Measurements from ENCODE around the gene DSCAM. TPM values are rescaled to one million over a fixed set of nuclear protein-coding genes. Genes with fewer than 3 reads are reported as not detected.

DSCAM gene
- total RNA-seq, 3 donors from 2014 or later (not counting 1 experiment from before 2014, with no cell fraction given) = not detected

- no peak for TF ChIP-seq CTCF (IDR thresholded peaks at IDR 0.05)
- Mint-ChIP-seq H3K27me3 (ENCODE audit: low read depth in 2 of 2) (no peaks in the 10 kb centered on the region), H3K27ac (no peak overlapping the region), H3K9me3 (peaks cover 3 to 4% of the 10 kb centered on the region in 2 donors), H3K36me3 (no peaks in the 10 kb centered on the region), H3K4me1 (no peaks in the 10 kb centered on the region), H3K4me3 (no peak overlapping the region)
- Histone ChIP-seq H3K4me3 (ENCODE audit: low read length) (no peak overlapping the region), H3K9me3 (ENCODE audit: control insufficient read depth, insufficient read depth, low read length) (no peaks in the 10 kb centered on the region), H3K4me1 (ENCODE audit: control insufficient read depth, insufficient read depth, low read length) (no peaks in the 10 kb centered on the region), H3K36me3 (ENCODE audit: control insufficient read depth, insufficient read depth, low read length) (no peaks in the 10 kb centered on the region), H3K27ac (ENCODE audit: low read length) (no peak overlapping the region), H3K27me3 (ENCODE audit: control insufficient read depth, insufficient read depth, low read length) (no peaks in the 10 kb centered on the region)
- 86% methylated on average over 2 of the region's 2 CpGs for WGBS (ENCODE audit: insufficient coverage)
- ATAC-seq (no peak), DNase-seq (no peak)
- intact Hi-C loops (cut with micrococcal nuclease) = no loop called here
Observed at GRCh38 chr21:40210251-40210650, 636.7 kb downstream of the DSCAM start.

GRCh38 chr21:40208948-40209345 lies 638.0 kb downstream of the DSCAM start:
- Histone ChIP-seq H3K36me3 (ENCODE audit: control insufficient read depth, insufficient read depth, low read length) (no peaks in the 10 kb centered on the region), H3K27ac (ENCODE audit: low read length) (no peak overlapping the region), H3K9me3 (ENCODE audit: control insufficient read depth, insufficient read depth, low read length) (no peaks in the 10 kb centered on the region), H3K4me3 (ENCODE audit: low read length) (no peak overlapping the region), H3K27me3 (ENCODE audit: control insufficient read depth, insufficient read depth, low read length) (no peaks in the 10 kb centered on the region), H3K4me1 (ENCODE audit: control insufficient read depth, insufficient read depth, low read length) (no peaks in the 10 kb centered on the region)
- 83% methylated on average over 5 of the region's 5 CpGs for WGBS (ENCODE audit: insufficient coverage)
- Mint-ChIP-seq H3K4me3 (no peak overlapping the region), H3K4me1 (no peaks in the 10 kb centered on the region), H3K36me3 (no peaks in the 10 kb centered on the region), H3K27ac (no peak overlapping the region), H3K9me3 (peaks cover 3 to 4% of the 10 kb centered on the region in 2 donors), H3K27me3 (ENCODE audit: low read depth in 2 of 2) (no peaks in the 10 kb centered on the region)
- ATAC-seq = peak in 1 of 3 donors; percentile 37
- TF ChIP-seq CTCF (IDR thresholded peaks at IDR 0.05) = no peak
- intact Hi-C loops (cut with micrococcal nuclease) = no loop called here
- DNase-seq = no peak

DNA sequence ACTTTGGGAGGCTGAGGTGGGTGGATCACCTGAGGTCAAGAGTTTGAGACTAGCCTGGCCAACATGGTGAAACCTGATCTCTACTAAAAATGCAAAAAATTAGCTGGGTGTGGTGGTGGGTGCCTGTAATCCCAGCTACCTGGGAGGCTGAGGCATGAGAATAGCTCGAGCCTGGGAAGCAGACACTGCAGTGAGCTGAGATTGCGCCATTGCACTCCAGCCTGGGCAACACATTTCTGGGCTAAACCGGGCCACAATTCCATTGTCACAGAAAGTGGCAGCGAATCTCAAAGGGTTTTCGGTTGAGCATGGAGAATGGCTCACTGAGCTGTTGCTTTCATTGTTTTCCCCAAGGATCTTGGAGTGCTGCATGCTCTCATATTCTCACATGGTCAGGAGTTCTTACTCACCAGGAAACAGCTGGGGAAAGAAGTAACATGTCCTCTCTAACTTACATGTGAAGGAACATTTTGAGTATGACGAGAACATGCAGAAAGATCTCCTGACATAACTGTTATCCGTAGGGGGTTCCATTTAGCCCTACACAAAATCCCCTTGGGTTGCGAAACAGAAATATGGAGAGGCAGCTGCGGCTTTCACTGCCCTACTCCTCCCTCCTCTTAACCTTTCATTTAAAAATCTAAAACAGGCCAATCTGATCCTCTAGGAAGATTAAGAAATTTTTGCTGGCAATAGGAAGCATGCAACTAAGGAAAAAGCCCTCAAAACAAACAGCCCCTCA lies 638.6 kb downstream of the DSCAM start:
- intact Hi-C loops (cut with micrococcal nuclease) = no loop called here
- H3K36me3 ChIP-seq (ENCODE audit: control insufficient read depth, insufficient read depth, low read length) = no peaks in the 10 kb centered on the region
- H3K27ac ChIP-seq (ENCODE audit: low read length) = no peak overlapping the region
- H3K9me3 ChIP-seq (ENCODE audit: control insufficient read depth, insufficient read depth, low read length) = no peaks in the 10 kb centered on the region
- no peak overlapping the region for H3K4me3 ChIP-seq (ENCODE audit: low read length)
- Mint-ChIP-seq H3K4me1 (no peaks in the 10 kb centered on the region), H3K36me3 (no peaks in the 10 kb centered on the region), H3K9me3 (peaks cover 3 to 4% of the 10 kb centered on the region in 2 donors), H3K4me3 (no peak overlapping the region), H3K27me3 (ENCODE audit: low read depth in 2 of 2) (no peaks in the 10 kb centered on the region), H3K27ac (no peak overlapping the region)
- ATAC-seq (no peak), DNase-seq (no peak)
- H3K4me1 ChIP-seq (ENCODE audit: control insufficient read depth, insufficient read depth, low read length) = no peaks in the 10 kb centered on the region
- H3K27me3 ChIP-seq (ENCODE audit: control insufficient read depth, insufficient read depth, low read length) = no peaks in the 10 kb centered on the region
- no peak for TF ChIP-seq CTCF (IDR thresholded peaks at IDR 0.05)
- 88% methylated on average over 9 of the region's 9 CpGs for WGBS (ENCODE audit: insufficient coverage)

GRCh38 chr21:40200946-40201345 lies 646.0 kb downstream of the DSCAM start:
- Mint-ChIP-seq H3K4me3 (no peak overlapping the region), H3K27me3 (ENCODE audit: low read depth in 2 of 2) (no peaks in the 10 kb centered on the region), H3K36me3 (no peaks in the 10 kb centered on the region), H3K27ac (no peak overlapping the region), H3K4me1 (no peaks in the 10 kb centered on the region), H3K9me3 (peaks cover 4 to 5% of the 10 kb centered on the region in 2 donors)
- Histone ChIP-seq H3K4me3 (ENCODE audit: low read length) (no peak overlapping the region), H3K4me1 (ENCODE audit: control insufficient read depth, insufficient read depth, low read length) (no peaks in the 10 kb centered on the region), H3K36me3 (ENCODE audit: control insufficient read depth, insufficient read depth, low read length) (no peaks in the 10 kb centered on the region), H3K27ac (ENCODE audit: low read length) (no peak overlapping the region), H3K9me3 (ENCODE audit: control insufficient read depth, insufficient read depth, low read length) (peaks cover 8% of the 10 kb centered on the region), H3K27me3 (ENCODE audit: control insufficient read depth, insufficient read depth, low read length) (no peaks in the 10 kb centered on the region)
- TF ChIP-seq CTCF (IDR thresholded peaks at IDR 0.05) = no peak
- DNase-seq (no peak), ATAC-seq (no peak)
- WGBS (ENCODE audit: insufficient coverage) = 100% methylated on average over 1 of the region's 2 CpGs
- intact Hi-C loops (cut with micrococcal nuclease) = no loop called here

Measured in natural killer cell (primary cell).